Left cardiac atrium (tissue), 4 donors: Measurements from ENCODE around the gene SETD6. TPM values are rescaled to one million over a fixed set of nuclear protein-coding genes. Genes with fewer than 3 reads are reported as not detected.

Experiments used
- ATAC-seq, 2 donors: fragments of 200-7000 bp; cut with Tn5 transposase; one replicate each; pipeline ENCODE4 v1.9.1; 2020; ENCODE audit warnings: mild to moderate bottlenecking in 2 of 2, moderate library complexity in 2 of 2
- DNase-seq: peaks from one replicate; pipeline ENCODE4 v3.0.0-alpha.2; 2020
- intact Hi-C, 2 donors: fragments of 100-400 bp; cut with DNase I; formaldehyde crosslinking; loops; one replicate each; pipeline versions ENCODE4 v1.14.1 to v1.15.1; 2022 to 2023
- total RNA-seq, 2 donors: library from RNA; stranded (reverse); fragmentation: NEBNext Ultra II Directional; extraction: Animal tissue kit (Norgen Biotek cat#: 25700); gene quantifications; one replicate each; pipeline ENCODE4 v1.2.1, GENCODE V29; 2021
- donor health status: DM: no; HTN: yes; CAD: no.
- donor health status: DM: no; HTN: yes; CAD: no; lungs with severe emphysema.
- donor health status: DM: yes; HTN: yes; CAD: no.
- donor health status: Dilated cardiomyopathy.

Gene SETD6
- total RNA-seq, 2 donors from 2014 or later, result 10.7 to 10.8 TPM

- DNase-seq (peak; percentile 18), ATAC-seq (no peak)
- intact Hi-C loops, result no loop called here
Observed at GRCh38 chr16:58503863-58504688, 11.2 kb upstream of the SETD6 start.

- peak; percentile 10 for DNase-seq
Observed at GRCh38 chr16:58506241-58507194, 8.8 kb upstream of the SETD6 start.

GRCh38 chr16:58507195-58507962 lies 7.9 kb upstream of the SETD6 start:
- intact Hi-C loops, result no loop called here
- ATAC-seq, result no peak
- peak; percentile 23 for DNase-seq

More at GRCh38 chr16:58506241-58507194, 8.8 kb upstream of the SETD6 start:
- ATAC-seq, result no peak
- intact Hi-C loops, result no loop called here

- ATAC-seq, result no peak
- DNase-seq, result peak; percentile 11
- intact Hi-C loops, result no loop called here
Observed at GRCh38 chr16:58507963-58508670, 7.2 kb upstream of the SETD6 start.

- intact Hi-C loops, result no loop called here
- no peak for ATAC-seq
- peak; percentile 15 for DNase-seq
Observed at GRCh38 chr16:58508671-58509251, 6.6 kb upstream of the SETD6 start.

- DNase-seq (peak; percentile 9), ATAC-seq (no peak)
- intact Hi-C loops, result loop anchor here in 1 of 2 donors (5.0 to 10.0 kb wide), 2 partner anchors 125 to 153 kb away; no protein-coding TSS in a partner anchor
Observed at GRCh38 chr16:58509256-58510096, 5.8 kb upstream of the SETD6 start.

- ATAC-seq, result no peak
- intact Hi-C loops, result loop anchor here in 1 of 2 donors (5.0 to 10.0 kb wide), 2 partner anchors 125 to 152 kb away; no protein-coding TSS in a partner anchor
- DNase-seq, result peak; percentile 15
Observed at GRCh38 chr16:58510097-58510775, 5.1 kb upstream of the SETD6 start.

- intact Hi-C loops, result loop anchor here in 1 of 2 donors (5.0 to 10.0 kb wide), 2 partner anchors 124 to 151 kb away; no protein-coding TSS in a partner anchor
- DNase-seq (peak; percentile 22), ATAC-seq (no peak)
Observed at GRCh38 chr16:58510776-58511628, 4.3 kb upstream of the SETD6 start.

GRCh38 chr16:58511933-58512815 lies 3.1 kb upstream of the SETD6 start:
- DNase-seq, result peak; percentile 79
- intact Hi-C loops, result loop anchor here in 1 of 2 donors (5.0 to 10.0 kb wide), 2 partner anchors 123 to 150 kb away; no protein-coding TSS in a partner anchor
- ATAC-seq, result peak in 1 of 2 donors; percentile 6

- intact Hi-C loops, result loop anchor here in 1 of 2 donors (5.0 to 10.0 kb wide), 2 partner anchors 121 to 148 kb away; no protein-coding TSS in a partner anchor
- ATAC-seq (no peak), DNase-seq (no peak)
Observed at GRCh38 chr16:58513874-58514273, 1.4 kb upstream of the SETD6 start.

GRCh38 chr16:58515871-58516767 lies 802 bp downstream of the SETD6 start:
- DNase-seq, result peak; percentile 29
- intact Hi-C loops, result loop anchor here in 1 of 2 donors (5.0 to 10.0 kb wide), 2 partner anchors 51 to 119 kb away; no protein-coding TSS in a partner anchor

GRCh38 chr16:58516768-58517107 lies 1.4 kb downstream of the SETD6 start:
- no peak for ATAC-seq
- intact Hi-C loops, result loop anchor here in 1 of 2 donors (5.0 to 10.0 kb wide), 2 partner anchors 51 to 118 kb away; no protein-coding TSS in a partner anchor
- no peak for DNase-seq

More at GRCh38 chr16:58515871-58516767, 802 bp downstream of the SETD6 start:
- peak; percentile 41 to 55 for ATAC-seq
